Brain pericyte (primary cell): Measurements from ENCODE around the gene ERMARD.

Experiments
- DNase-seq: peaks from one replicate; pipeline ENCODE4 v3.0.0-alpha.2; 2012; ENCODE audit warnings: low read depth, low spot score

ERMARD gene

DNA sequence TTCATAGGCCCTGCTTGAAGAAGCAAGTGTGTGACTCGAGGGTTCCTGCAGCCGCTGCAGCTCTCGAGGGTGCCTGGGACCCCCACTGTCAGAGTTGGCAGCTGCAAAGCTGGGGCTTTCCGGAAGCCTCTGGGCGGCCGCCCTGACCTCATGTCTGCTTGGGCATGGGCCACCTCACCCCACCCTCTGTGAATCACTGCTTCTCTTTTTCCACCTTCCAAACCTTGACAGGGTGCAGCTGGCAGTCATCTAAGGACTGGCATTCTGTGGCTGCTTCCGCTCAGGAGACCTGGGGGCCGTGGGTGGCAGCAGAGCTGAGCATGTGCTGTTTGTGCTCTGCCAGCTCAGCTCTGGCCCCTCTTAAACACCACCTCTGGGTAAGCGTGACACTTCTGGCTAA, 32.0 kb downstream of the ERMARD start:
- no peak for DNase-seq

DNA sequence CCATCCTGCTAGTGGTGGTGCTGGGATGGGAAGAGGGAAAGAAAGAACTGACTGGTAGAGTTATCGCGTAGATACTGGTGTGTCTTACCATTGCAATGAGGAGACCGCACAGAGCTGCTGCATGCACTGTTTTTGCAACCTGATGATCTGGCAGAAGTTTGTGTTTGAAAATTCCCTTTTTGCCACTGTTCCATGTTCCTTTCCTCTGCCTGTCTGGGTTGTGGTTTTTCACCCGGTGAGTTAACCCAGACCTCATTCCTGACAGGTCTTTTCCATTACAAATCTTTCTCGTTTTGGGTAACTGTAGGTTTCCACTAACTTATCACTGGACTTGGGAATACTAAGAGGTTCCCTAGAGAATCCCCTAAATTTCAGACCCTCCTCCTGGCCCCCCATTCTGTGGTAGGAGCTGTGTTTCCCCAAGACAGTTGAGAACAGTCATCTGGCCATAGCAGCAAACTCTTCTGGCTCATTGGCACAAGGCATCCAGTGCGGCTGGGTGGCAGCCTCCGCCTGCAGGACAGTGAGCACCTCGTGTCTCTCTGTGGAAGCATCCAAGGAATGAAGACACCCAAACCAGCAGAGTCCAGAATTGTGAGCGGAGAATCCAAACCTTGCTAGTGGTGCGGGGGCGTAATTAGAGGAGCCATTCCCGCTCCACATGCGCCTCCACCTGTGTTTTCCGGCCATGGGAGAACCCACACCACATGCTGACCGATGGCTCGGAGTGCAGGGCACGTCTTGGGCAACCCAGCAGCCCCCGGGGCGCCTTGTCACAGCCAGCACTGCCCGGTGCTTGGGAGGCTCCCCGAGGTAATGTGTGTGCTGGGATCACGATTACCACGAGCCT, 32.8 kb downstream of the ERMARD start:
- DNase-seq, result no peak

DNA sequence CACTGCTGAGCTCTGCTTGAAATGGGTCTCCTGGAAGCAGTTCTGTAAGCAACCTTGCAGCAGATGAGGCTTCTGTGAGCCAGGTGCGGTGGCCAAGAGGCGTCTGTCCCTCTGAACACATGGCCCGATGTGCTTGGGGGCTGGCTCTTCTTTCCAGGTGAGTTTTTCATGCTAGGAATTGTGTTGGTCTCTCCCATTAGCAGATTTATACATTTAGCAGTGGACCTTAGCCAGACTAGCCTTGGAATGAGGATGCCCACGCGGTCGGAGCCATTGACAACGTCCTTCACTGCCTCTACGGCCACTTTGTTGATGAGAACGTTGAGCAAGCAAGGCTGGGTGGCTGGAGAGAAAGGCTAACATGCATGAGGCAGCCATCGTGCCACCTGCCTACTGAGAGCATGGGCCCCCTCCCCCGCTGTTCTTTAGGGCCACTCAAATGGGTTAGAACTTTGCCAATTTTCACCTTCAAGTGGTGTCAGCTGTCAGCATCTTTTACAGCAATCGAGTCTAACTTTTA, 33.5 kb downstream of the ERMARD start:
- no peak for DNase-seq

DNA sequence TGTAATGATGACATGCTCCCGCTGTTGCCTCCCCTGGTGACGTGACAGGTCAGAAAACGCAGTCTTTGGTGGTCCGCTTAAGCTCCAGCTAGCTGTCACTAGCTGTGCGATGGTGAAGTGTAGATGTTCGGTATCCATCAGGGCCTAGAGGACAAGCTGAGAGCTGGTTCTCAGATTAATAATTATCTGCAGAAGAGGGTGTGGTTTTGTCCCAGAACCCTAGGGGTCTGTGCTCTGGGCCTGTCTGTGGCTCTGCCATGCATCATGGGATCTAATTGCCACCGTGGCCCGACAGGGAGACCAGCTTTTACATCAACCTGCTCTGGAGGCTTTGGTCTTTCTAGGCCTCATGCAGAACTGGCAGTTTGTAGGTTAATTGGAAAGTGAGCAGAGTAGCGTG, 34.1 kb downstream of the ERMARD start:
- no peak for DNase-seq

GRCh38 chr6:169786349-169786748, 34.9 kb downstream of the ERMARD start:
- DNase-seq, result no peak

DNA sequence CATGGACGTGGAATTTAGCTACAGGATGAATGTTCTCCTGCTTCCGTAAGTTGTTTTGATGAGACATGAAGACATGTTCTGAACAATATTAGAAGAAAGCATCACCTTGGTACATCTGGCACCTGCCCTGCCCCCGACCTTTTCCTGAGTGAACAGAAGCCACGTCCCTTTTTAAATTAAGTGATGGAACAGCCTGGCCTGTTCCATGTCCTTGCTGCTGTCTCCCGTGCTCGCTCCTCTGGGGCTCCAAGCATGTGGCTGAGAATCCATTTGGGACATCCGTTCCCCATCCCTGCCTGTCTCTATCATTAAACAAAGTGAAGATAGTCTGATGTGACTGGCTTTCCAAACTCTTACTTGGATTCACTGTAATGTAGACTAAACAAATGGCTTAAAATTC, 36.4 kb downstream of the ERMARD start:
- DNase-seq, result no peak

DNA sequence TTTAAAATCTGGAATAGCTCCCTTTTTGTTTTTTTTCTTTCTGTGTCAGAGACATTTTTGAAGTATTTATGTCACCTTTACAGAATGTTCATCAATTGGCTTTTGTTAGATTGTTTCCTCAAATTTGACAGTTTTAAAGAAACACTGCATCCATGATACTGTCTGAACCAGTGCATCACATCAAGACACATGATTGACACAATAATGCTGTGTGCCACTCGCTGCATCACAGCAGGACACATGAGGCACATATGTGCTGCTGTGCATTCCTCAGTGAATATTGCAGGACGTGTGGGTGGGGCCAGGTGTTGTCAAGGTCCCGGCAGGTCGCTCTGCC, 37.4 kb downstream of the ERMARD start:
- no peak for DNase-seq

- no peak for DNase-seq
Measured at GRCh38 chr6:169789146-169789943, 37.9 kb downstream of the ERMARD start.

- peak; percentile 50 for DNase-seq
Measured at GRCh38 chr6:169789944-169790927, 38.8 kb downstream of the ERMARD start.

DNA sequence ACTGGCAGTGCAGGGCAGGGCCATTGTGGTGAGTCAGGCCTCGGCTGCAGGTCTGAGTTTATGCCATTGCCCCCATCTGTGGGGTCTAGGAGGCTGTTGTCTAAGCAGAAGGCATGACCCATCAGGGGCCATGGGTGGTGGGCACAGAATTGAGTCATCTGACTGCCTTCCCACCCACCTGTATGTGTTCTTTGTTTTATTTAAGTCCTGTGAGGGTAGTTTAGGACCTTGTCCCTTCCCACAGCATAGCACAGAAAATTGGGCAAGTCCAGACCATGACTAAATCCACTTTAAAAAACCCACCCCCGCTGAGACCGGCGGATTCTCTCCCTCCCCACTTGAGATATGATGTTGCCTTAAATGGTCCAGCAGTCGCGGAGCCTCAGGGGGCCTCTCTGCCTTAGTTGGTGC, 40.3 kb downstream of the ERMARD start:
- DNase-seq, result no peak

DNA sequence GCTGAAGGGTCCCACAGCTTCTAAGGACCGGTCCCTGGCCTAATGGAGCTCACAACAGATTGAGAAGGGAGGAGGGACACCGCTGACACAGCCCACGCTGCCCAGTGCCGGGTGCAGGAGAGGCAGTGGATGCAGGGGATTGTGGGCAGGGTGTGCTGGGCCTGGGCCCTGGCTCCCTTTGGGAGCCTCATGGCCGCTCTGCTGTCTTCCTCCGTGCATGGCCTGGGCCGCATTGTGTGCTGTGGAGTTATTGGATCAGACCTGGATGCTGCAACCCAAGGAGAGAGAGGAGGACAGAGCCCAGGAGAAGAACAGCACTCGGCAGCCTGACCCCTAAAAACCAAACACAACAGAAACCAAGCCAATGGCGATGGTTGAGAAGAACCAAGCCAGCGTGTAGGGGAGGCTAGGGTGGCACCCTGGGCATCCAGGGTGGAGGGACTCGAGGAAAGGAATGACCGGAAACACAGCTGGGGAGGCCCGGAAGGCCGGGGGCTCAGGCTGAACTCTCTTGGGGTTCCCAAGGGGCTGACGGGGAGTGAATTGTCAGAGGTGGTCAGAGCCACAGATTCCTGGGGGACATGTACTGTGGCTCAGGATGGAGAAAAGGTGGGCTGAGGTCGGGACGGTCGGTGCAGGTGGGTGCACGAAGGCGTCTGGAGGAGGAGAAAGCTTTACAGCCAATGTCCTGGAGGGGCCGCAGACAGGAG, 41.0 kb downstream of the ERMARD start:
- no peak for DNase-seq

DNA sequence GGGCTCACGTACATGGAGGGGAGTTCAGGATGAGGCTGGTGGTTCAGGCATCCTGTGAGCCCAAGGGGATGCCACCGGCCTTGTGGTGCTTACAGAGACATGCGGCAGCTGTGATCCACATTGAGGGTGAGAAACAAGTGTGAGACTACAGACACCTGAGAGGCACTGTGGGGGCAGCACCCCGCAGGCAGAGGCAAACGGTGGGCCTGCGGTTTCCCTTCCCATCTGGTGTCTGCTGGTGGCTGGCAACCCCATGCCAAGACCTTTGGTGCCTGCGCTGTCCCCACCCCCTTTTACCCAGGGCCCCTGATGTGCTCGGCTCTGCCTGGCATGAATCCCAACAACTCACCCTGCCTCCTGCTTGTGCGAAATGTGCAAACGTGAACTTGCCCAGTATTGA, 42.0 kb downstream of the ERMARD start:
- DNase-seq, result no peak

DNA sequence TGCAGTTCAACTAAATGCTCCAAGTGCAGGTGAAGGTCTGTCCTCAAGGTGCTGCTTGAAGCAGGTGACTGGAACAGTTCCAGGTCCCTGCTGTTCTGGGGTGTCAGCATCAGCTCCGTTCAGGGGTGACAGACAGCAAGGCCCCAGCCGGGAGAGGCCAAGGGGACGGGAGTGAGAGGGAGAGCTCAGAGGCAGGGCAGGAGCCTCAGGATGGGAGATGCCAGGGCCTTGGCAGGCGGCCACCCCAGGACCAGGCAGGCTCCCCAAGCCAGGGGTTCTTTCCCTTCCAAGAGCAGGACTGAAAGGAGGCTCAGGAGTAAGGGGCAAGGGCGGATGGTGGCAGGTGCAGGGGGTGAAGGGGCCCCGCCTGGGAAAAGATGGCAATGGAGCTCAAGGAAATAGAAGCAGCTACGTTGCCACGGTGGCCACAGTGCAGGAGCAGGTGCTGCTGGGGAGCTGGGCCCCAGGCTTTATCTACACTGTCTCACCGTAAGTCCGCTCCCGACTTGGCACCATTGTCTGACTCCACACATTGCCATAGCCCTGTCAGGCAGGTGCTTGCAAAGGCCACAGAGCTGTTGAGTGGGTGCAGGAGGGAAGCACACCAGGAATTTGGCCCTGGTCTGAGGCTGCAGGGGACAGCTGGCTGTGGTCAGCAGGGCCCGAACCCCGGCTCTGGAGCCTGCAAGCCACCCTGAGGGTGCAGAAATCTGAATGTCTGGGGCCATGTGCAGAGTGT, 43.1 kb downstream of the ERMARD start:
- DNase-seq, result no peak

GRCh38 chr6:169795196-169795595, 43.8 kb downstream of the ERMARD start:
- no peak for DNase-seq

DNA sequence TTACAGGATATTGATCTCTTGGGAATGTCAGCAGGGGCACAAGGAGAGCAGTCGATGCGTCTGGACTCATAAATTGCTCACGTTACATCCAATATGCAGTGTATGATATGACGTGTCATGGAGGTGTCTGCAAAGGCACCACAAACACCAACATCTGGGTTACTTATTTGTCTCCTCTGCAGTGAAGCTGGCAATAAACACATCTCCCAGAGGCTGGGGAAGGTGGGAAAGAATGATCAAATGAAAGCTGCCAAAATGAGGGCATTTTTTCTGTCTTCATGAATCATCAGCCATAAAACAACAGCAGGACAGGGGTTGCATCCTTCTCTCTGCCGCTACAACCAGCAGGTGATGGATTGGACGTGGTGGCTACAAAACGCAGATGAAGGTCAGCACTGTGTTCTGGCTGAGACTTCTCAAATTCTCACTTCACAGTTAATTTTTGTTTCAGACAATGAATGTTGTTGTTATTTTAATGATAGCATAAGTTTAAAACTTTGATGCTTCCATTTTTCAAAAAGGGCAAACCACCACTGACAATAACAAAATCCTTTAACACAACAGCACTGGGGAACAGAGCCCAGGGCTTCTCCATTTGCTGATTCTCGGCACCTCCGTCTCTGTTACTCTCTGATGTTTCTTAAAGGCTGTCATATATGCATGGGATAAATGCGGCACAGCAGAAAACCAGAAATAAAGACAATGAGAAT, 47.5 kb downstream of the ERMARD start:
- DNase-seq, result no peak

DNA sequence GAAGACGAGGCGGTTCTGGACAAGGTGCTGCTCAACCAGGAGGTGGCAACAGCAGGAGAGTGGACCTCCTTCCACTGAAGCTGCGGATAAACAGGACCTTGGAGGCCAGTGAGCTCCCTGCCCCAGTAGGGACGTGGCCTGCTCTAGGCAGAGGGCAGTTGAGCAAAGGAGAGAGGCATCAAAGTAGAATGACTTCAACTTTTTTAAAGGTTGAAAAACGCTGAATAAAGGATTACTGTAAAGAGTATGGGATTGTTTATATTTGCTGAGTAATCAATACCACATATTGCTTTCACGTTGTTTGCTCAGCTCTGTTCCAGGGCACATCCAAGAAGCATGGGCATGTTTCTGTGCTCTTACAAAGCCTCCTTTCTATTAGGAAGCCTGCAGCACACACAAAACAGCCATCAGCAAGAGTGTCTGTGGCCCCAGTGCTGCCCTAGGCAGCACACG, 48.1 kb downstream of the ERMARD start:
- no peak for DNase-seq

DNA sequence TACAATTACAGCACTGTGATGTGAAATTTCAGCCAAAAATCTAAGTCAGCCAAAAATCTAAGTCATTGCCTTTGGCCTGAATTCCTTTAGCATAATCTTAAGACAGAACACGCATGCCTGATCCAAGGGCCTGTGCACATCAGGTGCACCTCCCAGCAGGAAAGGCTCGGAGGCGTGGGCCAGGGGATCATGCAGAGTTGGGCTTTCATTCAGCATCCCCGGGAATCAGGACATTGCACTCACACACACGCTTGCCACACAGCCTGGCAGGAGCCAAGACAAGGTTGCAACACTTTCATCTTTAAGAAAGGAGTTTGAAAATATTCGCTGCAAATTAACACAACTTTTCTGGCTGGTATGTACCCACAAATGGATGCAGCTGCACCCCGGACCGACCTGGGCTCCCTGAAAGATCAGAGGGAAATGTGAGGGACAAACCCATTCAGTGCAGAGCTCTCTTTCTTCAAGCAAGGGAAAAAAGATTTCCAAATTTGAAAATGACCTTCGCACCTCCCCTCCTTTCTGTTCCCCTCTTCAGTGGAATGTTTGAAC, 48.8 kb downstream of the ERMARD start:
- no peak for DNase-seq

GRCh38 chr6:169800668-169801395, 49.4 kb downstream of the ERMARD start:
- DNase-seq, result no peak
